HS-27A (cell line): ENCODE results near the gene ALG9.

Source experiments
- DNase-seq: peaks from one replicate; pipeline ENCODE4 v3.0.0-alpha.2; 2012; ENCODE audit warnings: low read depth, missing footprints

The ALG9 gene

GRCh38 chr11:111835665-111836064, 35.7 kb downstream of the ALG9 start:
- DNase-seq, result no peak

GRCh38 chr11:111834432-111835163, 36.8 kb downstream of the ALG9 start:
- DNase-seq, result no peak

- DNase-seq, result no peak
Measured at GRCh38 chr11:111833524-111833923, 37.9 kb downstream of the ALG9 start.

- DNase-seq, result no peak
Measured at GRCh38 chr11:111829185-111829968, 42.0 kb downstream of the ALG9 start.

- no peak for DNase-seq
Measured at GRCh38 chr11:111826322-111826950, 44.9 kb downstream of the ALG9 start.

- DNase-seq, result no peak
Measured at GRCh38 chr11:111823629-111824028, 47.8 kb downstream of the ALG9 start.

- DNase-seq, result no peak
Measured at GRCh38 chr11:111823131-111823530, 48.2 kb downstream of the ALG9 start.

GRCh38 chr11:111819829-111820237, 51.5 kb downstream of the ALG9 start:
- DNase-seq, result no peak

- DNase-seq, result no peak
Measured at GRCh38 chr11:111819161-111819828, 52.1 kb downstream of the ALG9 start.

GRCh38 chr11:111815489-111815888, 55.9 kb downstream of the ALG9 start:
- no peak for DNase-seq

GRCh38 chr11:111814557-111815320, 56.6 kb downstream of the ALG9 start:
- DNase-seq, result no peak

GRCh38 chr11:111814106-111814505, 57.3 kb downstream of the ALG9 start:
- no peak for DNase-seq

GRCh38 chr11:111812211-111812610, 59.2 kb downstream of the ALG9 start:
- no peak for DNase-seq

GRCh38 chr11:111811445-111811844, 59.9 kb downstream of the ALG9 start:
- no peak for DNase-seq

GRCh38 chr11:111808834-111809233, 62.5 kb downstream of the ALG9 start:
- no peak for DNase-seq

GRCh38 chr11:111808063-111808588, 63.3 kb downstream of the ALG9 start:
- DNase-seq, result no peak

GRCh38 chr11:111807076-111807475, 64.3 kb downstream of the ALG9 start:
- no peak for DNase-seq

GRCh38 chr11:111801135-111801534, 70.2 kb downstream of the ALG9 start:
- no peak for DNase-seq

GRCh38 chr11:111798279-111798678, 73.1 kb downstream of the ALG9 start:
- no peak for DNase-seq

GRCh38 chr11:111797145-111797581, 74.2 kb downstream of the ALG9 start:
- no peak for DNase-seq

- DNase-seq, result no peak
Measured at GRCh38 chr11:111796696-111797095, 74.7 kb downstream of the ALG9 start.
